ENCODE results near the gene RASD1.
"Not testable (repeated sequence)": the region's sequence is repeated elsewhere in the genome, so short reads cannot be mapped to it uniquely, and the experiment has no call there.

The RASD1 gene

GRCh38 chr17:17497065-17497844 is 1.1 kb upstream of the RASD1 start:
- no peak for DNase-seq (ENCODE audit: low spot score)

GRCh38 chr17:17495536-17496188 is 533 bp downstream of the RASD1 start:
- DNase-seq (ENCODE audit: low spot score): no peak

GRCh38 chr17:17494870-17495535 is 1.2 kb downstream of the RASD1 start:
- DNase-seq (ENCODE audit: low spot score): peak; percentile 82

GRCh38 chr17:17494499-17494869 is 1.7 kb downstream of the RASD1 start:
- DNase-seq (ENCODE audit: low spot score): no peak

- no peak for DNase-seq (ENCODE audit: low spot score)
Measured at GRCh38 chr17:17493986-17494466, 2.2 kb downstream of the RASD1 start.

- peak; percentile 55 for DNase-seq (ENCODE audit: low spot score)
Measured at GRCh38 chr17:17493249-17493985, 2.8 kb downstream of the RASD1 start.

- no peak for DNase-seq (ENCODE audit: low spot score)
Measured at GRCh38 chr17:17492571-17492970, 3.6 kb downstream of the RASD1 start.

GRCh38 chr17:17492085-17492484 is 4.1 kb downstream of the RASD1 start:
- peak; percentile 51 for DNase-seq (ENCODE audit: low spot score)

GRCh38 chr17:17491546-17491988 is 4.6 kb downstream of the RASD1 start:
- no peak for DNase-seq (ENCODE audit: low spot score)

GRCh38 chr17:17491031-17491471 is 5.1 kb downstream of the RASD1 start:
- DNase-seq (ENCODE audit: low spot score): no peak

GRCh38 chr17:17487998-17488397 is 8.2 kb downstream of the RASD1 start:
- DNase-seq (ENCODE audit: low spot score): no peak

GRCh38 chr17:17486416-17486815 is 9.8 kb downstream of the RASD1 start:
- not testable (repeated sequence) for DNase-seq (ENCODE audit: low spot score)

GRCh38 chr17:17485420-17485819 is 10.8 kb downstream of the RASD1 start:
- DNase-seq (ENCODE audit: low spot score): no peak

- DNase-seq (ENCODE audit: low spot score): no peak
Measured at GRCh38 chr17:17484451-17484899, 11.7 kb downstream of the RASD1 start.

- DNase-seq (ENCODE audit: low spot score): no peak
Measured at GRCh38 chr17:17481860-17482259, 14.3 kb downstream of the RASD1 start.

GRCh38 chr17:17480593-17481148 is 15.5 kb downstream of the RASD1 start:
- no peak for DNase-seq (ENCODE audit: low spot score)

- no peak for DNase-seq (ENCODE audit: low spot score)
Measured at GRCh38 chr17:17479209-17479608, 17.0 kb downstream of the RASD1 start.

GRCh38 chr17:17476865-17477467 is 19.2 kb downstream of the RASD1 start, which contains the start of gene MED9:
Gene MED9 (plus strand): TSS chr17:17477000. CDS start chr17:17477042, 42 bp downstream.
- DNase-seq (ENCODE audit: low spot score): peak; percentile 99

GRCh38 chr17:17474341-17474740 is 21.9 kb downstream of the RASD1 start:
- DNase-seq (ENCODE audit: low spot score): no peak

- DNase-seq (ENCODE audit: low spot score): no peak
Measured at GRCh38 chr17:17472333-17472920, 23.8 kb downstream of the RASD1 start.

- DNase-seq (ENCODE audit: low spot score): no peak
Measured at GRCh38 chr17:17469996-17470395, 26.2 kb downstream of the RASD1 start.
